BJ (cell line): ENCODE results near the gene CNTNAP3. TPM values are rescaled to one million over a fixed set of nuclear protein-coding genes. Genes with fewer than 3 reads are reported as not detected.

ENCODE experiments used
- polyA plus RNA-seq: library from polyadenylated mRNA; depleted of rRNA; stranded (reverse); fragments of >200 nt; gene quantifications from 2 replicates; pipeline ENCODE4 v1.2.3, GENCODE V29; 2011; rRNA removed
- small RNA-seq: library from RNA; depleted of rRNA; stranded (forward); fragments of <200 nt; gene quantifications from one replicate; pipeline ENCODE3, GENCODE V24; 2012; ENCODE audit warnings: low replicate concordance, low read depth; ENCODE audit not compliant: insufficient read length

The CNTNAP3 gene
- polyA plus RNA-seq, 1 experiment, result 0.27 TPM

Small RNAs within 50 kb of the gene (small RNA-seq; reads per million reads assigned to genes)
- gene RN7SL640P, result not detected

Other genes with a start within 250 kb of the CNTNAP3 start
- gene SPATA31A1, start 67.5 kb upstream of the CNTNAP3 start, polyA plus RNA-seq, result not detected in 2 replicates